NCI-H1417 treated with DMSO at 0.1 percent for 48 hours (cell line): ENCODE measurements around the gene TMEM120B.

Source experiments
- DNase-seq: peaks from one replicate; lab custom pipeline; 2025; lab: John Stamatoyannopoulos, UW

TMEM120B gene

GRCh38 chr12:121819212-121819949, 106.8 kb downstream of the TMEM120B start:
- no peak for DNase-seq

- no peak for DNase-seq
These were observed 107.5 kb downstream of the TMEM120B start for GRCh38 chr12:121820056-121820455.

- DNase-seq, result no peak
These were observed 110.0 kb downstream of the TMEM120B start for GRCh38 chr12:121822393-121823100.

GRCh38 chr12:121823101-121823726, 110.7 kb downstream of the TMEM120B start:
- DNase-seq, result no peak

- DNase-seq, result no peak
These were observed 111.2 kb downstream of the TMEM120B start for GRCh38 chr12:121823727-121824115.

GRCh38 chr12:121825041-121825523, 112.5 kb downstream of the TMEM120B start:
- no peak for DNase-seq

- no peak for DNase-seq
These were observed 114.0 kb downstream of the TMEM120B start for GRCh38 chr12:121826318-121827150.

GRCh38 chr12:121827351-121828099, 115.0 kb downstream of the TMEM120B start:
- DNase-seq, result no peak

GRCh38 chr12:121828306-121828705, 115.8 kb downstream of the TMEM120B start:
- DNase-seq, result no peak

- DNase-seq, result no peak
These were observed 116.3 kb downstream of the TMEM120B start for GRCh38 chr12:121828826-121829225.

- DNase-seq, result no peak
These were observed 116.8 kb downstream of the TMEM120B start for GRCh38 chr12:121829250-121829918.

- no peak for DNase-seq
These were observed 117.6 kb downstream of the TMEM120B start for GRCh38 chr12:121830134-121830533.

GRCh38 chr12:121830588-121831265, 118.2 kb downstream of the TMEM120B start:
- DNase-seq, result no peak
